ENCODE results near the gene PIEZO1.

PIEZO1 gene

DNA sequence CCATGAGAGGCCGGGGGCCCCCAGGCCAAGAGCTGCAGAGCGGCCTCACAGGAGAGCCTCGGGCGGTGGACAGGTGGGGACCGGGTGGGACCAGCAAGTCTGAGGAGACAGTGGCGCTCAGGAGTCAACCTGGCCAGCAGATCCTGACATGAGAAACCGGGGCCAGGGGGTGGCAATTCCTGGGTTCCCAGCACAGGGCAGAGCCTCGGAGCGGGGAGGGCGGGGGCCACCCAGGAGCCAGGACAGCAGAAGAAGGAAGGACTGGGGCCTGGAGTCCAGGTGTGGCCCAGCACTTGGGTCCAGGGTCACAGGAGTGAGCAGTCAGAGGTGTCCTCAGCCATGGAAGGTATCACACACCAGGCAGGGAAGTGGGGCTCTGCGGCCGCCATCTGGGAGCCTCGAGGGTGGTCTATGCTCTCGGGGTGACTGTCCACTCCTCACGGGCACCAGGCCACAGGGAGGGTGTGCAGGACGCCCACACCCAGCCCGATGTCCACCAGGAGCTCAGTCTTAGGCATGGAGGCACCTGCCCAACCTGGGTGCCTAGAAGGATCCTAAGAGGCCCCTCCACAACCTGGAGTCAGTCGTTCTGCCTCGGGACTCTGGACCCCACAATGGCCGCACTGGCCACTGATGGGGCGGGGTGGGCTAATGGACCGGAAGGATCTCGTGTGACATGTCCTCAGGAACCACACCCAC, 29.1 kb downstream of the PIEZO1 start:
- no peaks in the 10 kb centered on the region for H3K27me3 ChIP-seq (ENCODE audit: control insufficient read depth in 1 of 2, insufficient read depth in 2 of 2, low read length in 2 of 2)
- H3K9ac ChIP-seq (ENCODE audit: low read length in 2 of 2) = no peak overlapping the region
- H3K36me3 ChIP-seq (ENCODE audit: control insufficient read depth in 2 of 2, insufficient read depth in 2 of 2, low read length in 2 of 2) = peaks cover 3% of the 10 kb centered on the region in 2 donors
- H3K9me3 ChIP-seq (ENCODE audit: control insufficient read depth in 2 of 2, low read length in 2 of 2) = no peaks in the 10 kb centered on the region
- peaks cover 69% of the 10 kb centered on the region for H3K4me1 ChIP-seq (ENCODE audit: control insufficient read depth, insufficient read depth, low read length)
- peak overlapping the region; percentile 58 for H3K27ac ChIP-seq (ENCODE audit: low read length)
- no peak overlapping the region for H3K4me3 ChIP-seq (ENCODE audit: low read length in 2 of 2)

DNA sequence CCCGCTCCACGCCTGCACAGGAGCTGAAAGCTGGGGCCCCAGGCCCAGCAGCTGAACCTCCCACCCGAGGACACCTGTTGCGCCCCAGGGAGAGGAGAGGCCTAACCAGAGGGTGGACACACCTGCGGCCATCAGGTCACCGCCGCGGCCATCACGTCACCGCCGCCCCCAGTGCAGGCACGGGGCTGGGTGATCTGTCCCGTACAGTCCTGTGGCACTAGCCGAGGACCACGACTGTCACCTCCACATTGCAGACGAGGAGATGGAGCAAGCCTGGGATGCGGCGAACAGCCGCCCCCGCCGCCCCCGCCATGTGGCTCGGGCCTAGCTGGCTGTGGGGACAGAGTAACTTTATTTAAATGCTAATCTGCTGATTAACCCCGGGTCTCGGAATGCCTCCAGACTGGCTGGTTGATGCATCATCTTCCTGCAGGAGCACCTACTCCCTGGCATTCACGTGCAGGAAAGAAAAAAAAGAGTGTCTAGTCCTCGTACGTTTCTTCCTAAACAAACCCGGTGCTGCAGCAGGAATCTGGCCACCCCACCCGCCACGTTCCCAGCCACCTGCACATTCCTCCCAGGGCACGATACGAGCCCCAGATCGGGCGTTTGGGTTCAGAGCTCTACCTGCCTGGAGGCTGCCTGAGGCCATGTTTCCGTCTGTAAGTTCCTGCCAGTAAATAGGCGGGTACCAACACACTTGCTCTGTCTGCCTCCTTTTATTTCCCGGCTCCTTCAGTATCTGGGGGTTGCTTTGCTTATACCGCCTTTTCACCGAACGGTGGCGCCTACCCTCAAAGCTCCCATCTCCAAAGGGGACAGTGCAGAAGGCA, 29.9 kb downstream of the PIEZO1 start:
- Histone ChIP-seq H3K4me1 (ENCODE audit: control insufficient read depth, insufficient read depth, low read length) (peaks cover 69% of the 10 kb centered on the region), H3K27ac (ENCODE audit: low read length) (peak overlapping the region; percentile 58), H3K4me3 (ENCODE audit: low read length in 2 of 2) (no peak overlapping the region), H3K36me3 (ENCODE audit: control insufficient read depth in 2 of 2, insufficient read depth in 2 of 2, low read length in 2 of 2) (peaks cover 3% of the 10 kb centered on the region in 2 donors), H3K27me3 (ENCODE audit: control insufficient read depth in 1 of 2, insufficient read depth in 2 of 2, low read length in 2 of 2) (no peaks in the 10 kb centered on the region), H3K9me3 (ENCODE audit: control insufficient read depth in 2 of 2, low read length in 2 of 2) (no peaks in the 10 kb centered on the region), H3K9ac (ENCODE audit: low read length in 2 of 2) (peak overlapping the region in 1 of 2 donors; percentile 4)

DNA sequence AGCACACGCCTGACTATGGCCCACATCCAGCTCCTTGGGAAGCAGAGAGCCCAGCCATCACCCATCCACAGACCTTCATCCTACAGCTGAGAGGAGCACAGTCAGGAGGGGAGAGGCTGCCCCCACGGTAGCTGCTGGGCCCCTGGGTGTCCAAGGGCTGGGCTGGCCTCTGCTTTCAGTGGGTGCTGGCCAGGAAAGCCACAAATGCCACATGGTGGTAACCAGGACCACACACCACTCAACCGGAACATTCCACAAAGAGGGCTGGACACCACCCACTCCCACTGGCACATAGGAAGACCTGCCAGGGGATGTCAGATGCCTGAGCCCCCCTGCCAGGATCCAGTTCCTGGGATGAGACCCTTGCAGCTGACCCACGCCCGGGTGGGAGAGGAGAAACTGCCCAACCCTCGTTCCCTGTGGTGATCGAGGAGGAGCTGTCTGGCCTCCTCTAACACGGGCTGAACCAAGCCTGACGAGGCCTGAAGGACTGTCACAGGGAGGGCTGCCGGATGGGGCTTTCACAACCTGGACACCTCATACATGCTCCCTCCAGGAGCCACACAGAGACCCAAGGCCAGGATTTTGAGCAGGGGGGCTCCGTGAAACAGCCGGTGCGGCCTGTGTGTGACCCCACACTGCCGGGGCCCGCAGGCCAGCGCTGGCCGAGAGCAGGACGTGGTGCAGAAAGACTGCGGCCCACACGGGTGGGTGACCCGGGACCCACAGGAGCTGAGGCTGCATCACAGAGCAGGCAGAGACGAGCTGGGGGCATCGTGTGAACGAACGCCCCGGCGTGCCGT, 30.7 kb downstream of the PIEZO1 start:
- no peaks in the 10 kb centered on the region for H3K27me3 ChIP-seq (ENCODE audit: control insufficient read depth in 1 of 2, insufficient read depth in 2 of 2, low read length in 2 of 2)
- H3K27ac ChIP-seq (ENCODE audit: low read length) = peak overlapping the region; percentile 58
- peaks cover 3% of the 10 kb centered on the region in 2 donors for H3K36me3 ChIP-seq (ENCODE audit: control insufficient read depth in 2 of 2, insufficient read depth in 2 of 2, low read length in 2 of 2)
- peak overlapping the region; percentile 4 to 21 for H3K9ac ChIP-seq (ENCODE audit: low read length in 2 of 2)
- H3K4me1 ChIP-seq (ENCODE audit: control insufficient read depth, insufficient read depth, low read length) = peaks cover 61% of the 10 kb centered on the region
- H3K9me3 ChIP-seq (ENCODE audit: control insufficient read depth in 2 of 2, low read length in 2 of 2) = no peaks in the 10 kb centered on the region
- H3K4me3 ChIP-seq (ENCODE audit: low read length in 2 of 2) = peak overlapping the region in 1 of 2 donors; percentile 8

DNA sequence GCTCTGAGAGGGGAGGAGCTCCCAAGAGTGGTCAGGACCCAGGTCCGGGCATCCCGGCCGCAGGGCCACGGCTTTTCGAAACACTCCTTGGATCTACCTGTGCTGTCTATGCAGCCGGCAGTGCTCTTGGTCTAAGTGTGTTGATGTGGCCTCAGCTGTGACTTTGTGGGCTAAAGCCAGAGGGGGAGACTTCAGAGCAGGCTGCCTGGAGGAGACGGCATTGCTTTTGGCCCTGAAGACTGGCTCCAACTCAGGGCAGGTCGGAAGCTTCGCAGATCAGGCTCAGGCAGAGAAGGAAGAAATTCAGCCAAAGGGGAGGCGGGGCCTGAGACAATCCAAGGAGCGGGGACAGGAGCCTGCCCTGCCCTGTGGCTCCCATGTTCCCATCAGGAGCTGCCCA, 31.4 kb downstream of the PIEZO1 start:
- peaks cover 55% of the 10 kb centered on the region for H3K4me1 ChIP-seq (ENCODE audit: control insufficient read depth, insufficient read depth, low read length)
- H3K9ac ChIP-seq (ENCODE audit: low read length in 2 of 2) = peak overlapping the region in 1 of 2 donors; percentile 6
- H3K4me3 ChIP-seq (ENCODE audit: low read length in 2 of 2) = peak overlapping the region in 1 of 2 donors; percentile 8
- no peaks in the 10 kb centered on the region for H3K9me3 ChIP-seq (ENCODE audit: control insufficient read depth in 2 of 2, low read length in 2 of 2)
- no peaks in the 10 kb centered on the region for H3K27me3 ChIP-seq (ENCODE audit: control insufficient read depth in 1 of 2, insufficient read depth in 2 of 2, low read length in 2 of 2)
- peaks cover 3% of the 10 kb centered on the region in 2 donors for H3K36me3 ChIP-seq (ENCODE audit: control insufficient read depth in 2 of 2, insufficient read depth in 2 of 2, low read length in 2 of 2)
- peak overlapping the region; percentile 58 for H3K27ac ChIP-seq (ENCODE audit: low read length)

DNA sequence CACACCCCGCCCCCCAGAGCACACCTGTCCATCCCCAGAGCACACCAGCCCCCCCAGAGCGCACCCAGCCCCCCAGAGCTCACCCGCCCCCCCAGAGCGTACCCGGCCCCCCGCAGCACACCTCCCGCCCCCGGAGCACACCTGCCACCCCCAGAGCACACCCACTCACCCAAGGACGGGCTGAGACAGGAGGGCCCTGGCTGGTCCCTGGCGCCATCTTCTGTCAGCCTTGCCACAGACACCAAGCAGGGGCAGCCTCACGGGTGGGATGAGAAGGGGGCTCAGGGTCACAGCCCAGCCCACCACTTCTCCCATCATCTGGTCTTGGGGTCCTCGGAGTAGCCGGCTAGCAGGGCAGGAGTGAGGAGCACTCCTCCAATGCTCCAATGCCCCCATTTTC, 31.8 kb downstream of the PIEZO1 start:
- peak overlapping the region; percentile 58 for H3K27ac ChIP-seq (ENCODE audit: low read length)
- peaks cover 54% of the 10 kb centered on the region for H3K4me1 ChIP-seq (ENCODE audit: control insufficient read depth, insufficient read depth, low read length)
- peak overlapping the region in 1 of 2 donors; percentile 6 for H3K9ac ChIP-seq (ENCODE audit: low read length in 2 of 2)
- no peak overlapping the region for H3K4me3 ChIP-seq (ENCODE audit: low read length in 2 of 2)
- no peaks in the 10 kb centered on the region for H3K9me3 ChIP-seq (ENCODE audit: control insufficient read depth in 2 of 2, low read length in 2 of 2)
- peaks cover 3% of the 10 kb centered on the region in 2 donors for H3K36me3 ChIP-seq (ENCODE audit: control insufficient read depth in 2 of 2, insufficient read depth in 2 of 2, low read length in 2 of 2)
- H3K27me3 ChIP-seq (ENCODE audit: control insufficient read depth in 1 of 2, insufficient read depth in 2 of 2, low read length in 2 of 2) = no peaks in the 10 kb centered on the region

DNA sequence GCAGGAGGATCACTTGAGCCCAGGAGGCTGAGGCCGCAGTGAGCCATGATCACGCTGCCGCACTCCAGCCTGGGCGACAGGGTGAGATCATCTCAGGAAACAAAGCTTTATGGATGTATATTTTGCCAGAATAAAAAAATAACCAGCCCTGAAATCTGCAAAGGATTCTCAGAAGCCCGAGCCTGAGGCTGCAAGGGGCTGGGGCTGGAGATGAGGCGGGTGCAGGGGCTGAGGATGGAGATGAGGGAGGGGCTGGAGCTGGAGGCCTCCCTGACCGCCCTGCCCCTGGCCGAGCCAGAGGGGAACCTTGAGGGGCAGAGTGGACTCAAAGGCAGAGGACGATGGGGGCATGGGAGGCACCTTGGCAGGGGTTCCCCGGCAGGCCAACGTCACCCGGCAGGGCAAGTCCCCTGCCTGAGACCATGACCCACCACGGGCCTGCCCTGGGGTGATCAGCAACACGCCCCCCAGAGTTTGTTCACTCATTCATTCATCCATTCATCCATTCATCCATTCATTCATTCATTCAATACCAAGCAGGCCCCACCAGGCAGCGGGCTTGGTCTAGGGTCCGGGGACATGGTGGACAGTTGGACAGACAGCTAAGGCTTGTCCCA, 32.5 kb downstream of the PIEZO1 start:
- Histone ChIP-seq H3K27ac (ENCODE audit: low read length) (no peak overlapping the region), H3K27me3 (ENCODE audit: control insufficient read depth in 1 of 2, insufficient read depth in 2 of 2, low read length in 2 of 2) (no peaks in the 10 kb centered on the region), H3K36me3 (ENCODE audit: control insufficient read depth in 2 of 2, insufficient read depth in 2 of 2, low read length in 2 of 2) (peaks cover 3% of the 10 kb centered on the region in 2 donors), H3K4me3 (ENCODE audit: low read length in 2 of 2) (no peak overlapping the region), H3K4me1 (ENCODE audit: control insufficient read depth, insufficient read depth, low read length) (peaks cover 54% of the 10 kb centered on the region), H3K9me3 (ENCODE audit: control insufficient read depth in 2 of 2, low read length in 2 of 2) (no peaks in the 10 kb centered on the region), H3K9ac (ENCODE audit: low read length in 2 of 2) (no peak overlapping the region)

DNA sequence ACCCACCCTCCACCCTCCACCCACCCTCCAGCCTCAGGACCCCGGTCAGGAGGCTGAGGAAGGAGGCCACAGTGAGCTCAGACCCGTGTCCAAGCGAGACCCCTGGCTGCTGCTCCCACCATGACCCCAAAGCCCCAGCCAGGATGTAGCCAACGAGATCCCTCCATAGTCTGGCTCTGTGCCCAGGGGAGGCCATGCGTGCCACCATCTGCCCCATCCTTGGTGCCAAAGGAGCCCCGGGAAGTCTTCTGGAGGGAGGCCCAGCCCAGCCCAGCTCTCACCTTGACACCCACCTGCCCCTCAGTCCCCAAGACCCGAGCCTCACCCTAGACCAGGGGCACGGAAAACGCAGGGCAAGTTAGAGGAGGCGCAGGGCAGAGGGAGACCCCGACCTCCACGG, 34.2 kb downstream of the PIEZO1 start:
- no peaks in the 10 kb centered on the region for H3K27me3 ChIP-seq (ENCODE audit: control insufficient read depth in 1 of 2, insufficient read depth in 2 of 2, low read length in 2 of 2)
- H3K27ac ChIP-seq (ENCODE audit: low read length) = peak overlapping the region; percentile 18
- no peak overlapping the region for H3K9ac ChIP-seq (ENCODE audit: low read length in 2 of 2)
- peaks cover 3% of the 10 kb centered on the region in 2 donors for H3K36me3 ChIP-seq (ENCODE audit: control insufficient read depth in 2 of 2, insufficient read depth in 2 of 2, low read length in 2 of 2)
- H3K4me3 ChIP-seq (ENCODE audit: low read length in 2 of 2) = no peak overlapping the region
- no peaks in the 10 kb centered on the region for H3K9me3 ChIP-seq (ENCODE audit: control insufficient read depth in 2 of 2, low read length in 2 of 2)
- H3K4me1 ChIP-seq (ENCODE audit: control insufficient read depth, insufficient read depth, low read length) = peaks cover 65% of the 10 kb centered on the region

DNA sequence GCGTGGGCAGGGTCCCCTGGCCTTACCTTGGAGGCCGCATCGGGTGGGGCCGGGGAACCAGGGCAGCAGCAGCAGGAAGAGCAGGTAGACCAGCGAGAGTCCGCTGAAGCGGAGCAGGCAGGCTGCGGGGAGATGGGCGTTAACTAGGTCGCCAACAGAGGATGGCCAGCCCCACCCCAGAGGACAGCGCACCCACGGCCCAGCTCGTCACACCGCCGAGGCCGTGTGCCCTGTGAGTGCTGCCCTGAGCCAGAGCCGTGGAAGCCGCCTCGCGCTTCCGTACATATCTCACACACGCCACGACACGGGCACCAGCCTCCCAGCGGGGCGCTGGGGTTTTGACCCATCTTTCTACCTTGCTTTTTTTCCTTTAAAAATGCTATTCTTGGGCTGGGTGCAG, 35.7 kb downstream of the PIEZO1 start:
- Histone ChIP-seq H3K9me3 (ENCODE audit: control insufficient read depth in 2 of 2, low read length in 2 of 2) (no peaks in the 10 kb centered on the region), H3K4me1 (ENCODE audit: control insufficient read depth, insufficient read depth, low read length) (peaks cover 63% of the 10 kb centered on the region), H3K36me3 (ENCODE audit: control insufficient read depth in 2 of 2, insufficient read depth in 2 of 2, low read length in 2 of 2) (peaks cover 3% of the 10 kb centered on the region in 2 donors)

DNA sequence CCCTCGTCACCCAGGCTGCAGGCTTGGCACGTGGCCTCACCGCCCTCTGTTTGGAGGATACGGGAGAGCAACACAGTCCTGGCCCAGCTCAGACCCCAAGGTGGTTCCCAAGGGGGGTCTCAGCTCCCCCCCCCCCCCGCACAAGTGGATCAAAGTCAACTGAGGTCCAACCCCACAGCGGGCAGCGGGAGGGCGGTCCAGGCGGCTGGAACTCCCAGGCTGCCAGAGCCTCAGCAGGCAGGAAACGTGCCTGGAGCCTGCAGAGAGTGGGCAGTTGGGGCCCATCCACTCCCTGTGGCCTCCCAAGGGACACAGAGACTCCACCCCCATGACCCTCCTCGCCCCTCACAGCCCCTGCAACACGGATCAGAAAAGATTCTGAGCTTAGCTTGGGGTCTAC, 36.7 kb downstream of the PIEZO1 start:
- peaks cover 3% of the 10 kb centered on the region in 2 donors for H3K36me3 ChIP-seq (ENCODE audit: control insufficient read depth in 2 of 2, insufficient read depth in 2 of 2, low read length in 2 of 2)
- H3K27ac ChIP-seq (ENCODE audit: low read length) = peak overlapping the region; percentile 86
- peaks cover 63% of the 10 kb centered on the region for H3K4me1 ChIP-seq (ENCODE audit: control insufficient read depth, insufficient read depth, low read length)
- no peaks in the 10 kb centered on the region for H3K9me3 ChIP-seq (ENCODE audit: control insufficient read depth in 2 of 2, low read length in 2 of 2)
- H3K4me3 ChIP-seq (ENCODE audit: low read length in 2 of 2) = no peak overlapping the region
- H3K9ac ChIP-seq (ENCODE audit: low read length in 2 of 2) = no peak overlapping the region
- H3K27me3 ChIP-seq (ENCODE audit: control insufficient read depth in 1 of 2, insufficient read depth in 2 of 2, low read length in 2 of 2) = no peaks in the 10 kb centered on the region

More for the DNA sequence above, 35.7 kb downstream of the PIEZO1 start:
- H3K9ac ChIP-seq (ENCODE audit: low read length in 2 of 2) = no peak overlapping the region
- no peak overlapping the region for H3K27ac ChIP-seq (ENCODE audit: low read length)
- H3K27me3 ChIP-seq (ENCODE audit: control insufficient read depth in 1 of 2, insufficient read depth in 2 of 2, low read length in 2 of 2) = no peaks in the 10 kb centered on the region
- H3K4me3 ChIP-seq (ENCODE audit: low read length in 2 of 2) = no peak overlapping the region

Data from stomach smooth muscle (tissue), 2 donors.